ENCODE data around the gene SLC17A7. TPM values are rescaled to one million over a fixed set of nuclear protein-coding genes. Genes with fewer than 3 reads are reported as not detected.
A peak's percentile ranks its signal among the peaks of the same experiment; 100 is the strongest.
"Not testable (repeated sequence)": the region's sequence is repeated elsewhere in the genome, so short reads cannot be mapped to it uniquely, and the experiment has no call there.

SLC17A7 gene
- total RNA-seq, 1 donor, result not detected

GRCh38 chr19:49453013-49453756, 11.9 kb upstream of the SLC17A7 start, which contains the start of gene ALDH16A1:
ALDH16A1 (plus strand) TSS chr19:49453225; CDS start chr19:49453332, 107 bp downstream.
- TF ChIP-seq CTCF (IDR thresholded peaks at IDR 0.05; ENCODE audit: insufficient read depth, low read length), result no peak
- peak within 1 kb of the TSS; percentile 83 for H3K4me3 ChIP-seq (ENCODE audit: low read depth, low read length)
- peak; percentile 97 for DNase-seq (ENCODE audit: low read depth)

- H3K4me3 ChIP-seq (ENCODE audit: low read depth, low read length), result peak within 1 kb of the TSS; percentile 97
- TF ChIP-seq CTCF (IDR thresholded peaks at IDR 0.05; ENCODE audit: insufficient read depth, low read length), result peak; percentile 47
- DNase-seq (ENCODE audit: low read depth), result peak; percentile 99
These were observed 10.3 kb upstream of the SLC17A7 start, which contains the start of gene PIH1D1 for GRCh38 chr19:49451430-49452181. PIH1D1 (minus strand) TSS chr19:49451814; CDS start chr19:49451574, 240 bp downstream.

GRCh38 chr19:49450405-49450804, 9.1 kb upstream of the SLC17A7 start:
- TF ChIP-seq CTCF (IDR thresholded peaks at IDR 0.05; ENCODE audit: insufficient read depth, low read length), result no peak
- H3K4me3 ChIP-seq (ENCODE audit: low read depth, low read length), result no peak overlapping the region
- DNase-seq (ENCODE audit: low read depth), result no peak

GRCh38 chr19:49448432-49448786, 7.1 kb upstream of the SLC17A7 start:
- DNase-seq (ENCODE audit: low read depth), result no peak
- no peak for TF ChIP-seq CTCF (IDR thresholded peaks at IDR 0.05; ENCODE audit: insufficient read depth, low read length)

GRCh38 chr19:49447485-49448431, 6.4 kb upstream of the SLC17A7 start:
- no peak for TF ChIP-seq CTCF (IDR thresholded peaks at IDR 0.05; ENCODE audit: insufficient read depth, low read length)
- no peak overlapping the region for H3K4me3 ChIP-seq (ENCODE audit: low read depth, low read length)
- DNase-seq (ENCODE audit: low read depth), result peak; percentile 20

More at GRCh38 chr19:49448432-49448786, 7.1 kb upstream of the SLC17A7 start:
- no peak overlapping the region for H3K4me3 ChIP-seq (ENCODE audit: low read depth, low read length)

- no peak for TF ChIP-seq CTCF (IDR thresholded peaks at IDR 0.05; ENCODE audit: insufficient read depth, low read length)
- H3K4me3 ChIP-seq (ENCODE audit: low read depth, low read length), result no peak overlapping the region
- DNase-seq (ENCODE audit: low read depth), result no peak
These were observed 4.7 kb upstream of the SLC17A7 start for GRCh38 chr19:49445997-49446396.

- DNase-seq (ENCODE audit: low read depth); H3K4me3 ChIP-seq (ENCODE audit: low read depth, low read length): not testable (repeated sequence)
These were observed 2.9 kb upstream of the SLC17A7 start for GRCh38 chr19:49444100-49444700.
